AG04450 (cell line): Measurements from ENCODE around the gene DDR2. TPM values are rescaled to one million over a fixed set of nuclear protein-coding genes. Genes with fewer than 3 reads are reported as not detected.
A peak's percentile ranks its signal among the peaks of the same experiment; 100 is the strongest.

Source experiments
- CTCF ChIA-PET: fragments of 300-600, 350-600 bp; formaldehyde crosslinking; extraction: SDS; loops from one replicate; lab custom pipeline; 2022; ENCODE audit warnings: antibody characterized with exemption, inconsistent platforms; lab: Charles Lee
- POLR2A ChIA-PET: fragments of 350-600 bp; formaldehyde crosslinking; extraction: SDS; loops from one replicate; lab custom pipeline; 2021; ENCODE audit warnings: antibody characterized with exemption, inconsistent platforms; lab: Yijun Ruan, JAX
- DNase-seq: peaks from one replicate; pipeline ENCODE4 v3.0.0-alpha.2; 2011; ENCODE audit warnings: low read depth, low spot score
- H3K27ac ChIP-seq: one replicate; pipeline ENCODE4 v1.5.1; 2012; ENCODE audit warnings: low read depth, low read length, control low read depth
- H3K27me3 ChIP-seq: one replicate; pipeline ENCODE4 v1.6.0; 2012; ENCODE audit warnings: low read length; ENCODE audit not compliant: control insufficient read depth, insufficient read depth
- H3K4me3 ChIP-seq: 2 replicates; pipeline ENCODE4 v1.5.1; 2011; ENCODE audit warnings: mild to moderate bottlenecking, low read depth, low read length, control low read depth
- H3K9me3 ChIP-seq: 2 replicates; pipeline ENCODE4 v1.5.1; 2012; ENCODE audit warnings: low read length; ENCODE audit not compliant: control insufficient read depth, insufficient read depth
- polyA plus RNA-seq: library from polyadenylated mRNA; depleted of rRNA; stranded (reverse); fragments of >200 nt; gene quantifications from 2 replicates; pipeline ENCODE4 v1.2.3, GENCODE V29; 2011
- TF ChIP-seq, protein P1 (sequence below): IDR thresholded peaks from 2 replicates; pipeline ENCODE4 v1.5.1; 2011; ENCODE audit warnings: low read depth, low read length, control low read depth, inconsistent platforms

The DDR2 gene
- polyA plus RNA-seq, 1 experiment, result 194 TPM

DNA sequence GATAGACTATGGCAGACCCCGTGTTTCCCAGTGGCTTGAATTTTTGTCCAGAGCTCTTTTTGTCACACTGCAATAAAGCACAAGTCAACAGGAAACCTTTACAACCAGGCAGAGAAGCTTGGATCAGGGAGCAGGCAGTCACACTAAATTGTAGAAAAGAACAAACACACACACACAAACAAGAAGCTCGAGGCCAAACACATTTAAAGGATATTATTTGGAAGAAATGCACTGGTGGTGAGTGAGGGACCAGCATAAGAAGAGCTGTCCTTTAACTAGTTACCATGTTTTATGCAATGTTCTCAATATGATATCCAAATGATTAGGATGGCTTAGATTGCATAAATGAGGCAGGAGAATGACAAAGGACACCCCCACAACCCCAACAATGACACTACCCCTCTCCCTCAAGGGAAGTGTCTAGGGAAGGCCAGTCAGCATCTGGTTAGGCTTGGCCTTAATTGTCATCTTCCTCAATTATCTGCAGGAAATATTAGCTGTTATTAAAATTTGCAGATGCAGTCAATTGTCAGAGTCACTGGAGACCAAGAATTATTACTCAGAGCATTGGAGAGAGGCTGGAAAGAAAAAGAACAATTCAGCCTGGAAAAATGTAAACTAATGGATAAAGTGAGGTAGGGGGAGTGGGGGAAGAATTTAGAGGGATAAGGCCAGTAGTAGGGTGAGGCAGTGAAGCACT, 35.3 kb downstream of the DDR2 start:
- no peaks in the 10 kb centered on the region for H3K9me3 ChIP-seq
- TF ChIP-seq, protein P1, sequence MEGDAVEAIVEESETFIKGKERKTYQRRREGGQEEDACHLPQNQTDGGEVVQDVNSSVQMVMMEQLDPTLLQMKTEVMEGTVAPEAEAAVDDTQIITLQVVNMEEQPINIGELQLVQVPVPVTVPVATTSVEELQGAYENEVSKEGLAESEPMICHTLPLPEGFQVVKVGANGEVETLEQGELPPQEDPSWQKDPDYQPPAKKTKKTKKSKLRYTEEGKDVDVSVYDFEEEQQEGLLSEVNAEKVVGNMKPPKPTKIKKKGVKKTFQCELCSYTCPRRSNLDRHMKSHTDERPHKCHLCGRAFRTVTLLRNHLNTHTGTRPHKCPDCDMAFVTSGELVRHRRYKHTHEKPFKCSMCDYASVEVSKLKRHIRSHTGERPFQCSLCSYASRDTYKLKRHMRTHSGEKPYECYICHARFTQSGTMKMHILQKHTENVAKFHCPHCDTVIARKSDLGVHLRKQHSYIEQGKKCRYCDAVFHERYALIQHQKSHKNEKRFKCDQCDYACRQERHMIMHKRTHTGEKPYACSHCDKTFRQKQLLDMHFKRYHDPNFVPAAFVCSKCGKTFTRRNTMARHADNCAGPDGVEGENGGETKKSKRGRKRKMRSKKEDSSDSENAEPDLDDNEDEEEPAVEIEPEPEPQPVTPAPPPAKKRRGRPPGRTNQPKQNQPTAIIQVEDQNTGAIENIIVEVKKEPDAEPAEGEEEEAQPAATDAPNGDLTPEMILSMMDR, result no peak
- no peak for DNase-seq
- no peaks in the 10 kb centered on the region for H3K27me3 ChIP-seq
- no peak overlapping the region for H3K27ac ChIP-seq
- CTCF ChIA-PET, result no interaction called here
- no peak overlapping the region for H3K4me3 ChIP-seq
- POLR2A ChIA-PET, result no interaction called here

DNA sequence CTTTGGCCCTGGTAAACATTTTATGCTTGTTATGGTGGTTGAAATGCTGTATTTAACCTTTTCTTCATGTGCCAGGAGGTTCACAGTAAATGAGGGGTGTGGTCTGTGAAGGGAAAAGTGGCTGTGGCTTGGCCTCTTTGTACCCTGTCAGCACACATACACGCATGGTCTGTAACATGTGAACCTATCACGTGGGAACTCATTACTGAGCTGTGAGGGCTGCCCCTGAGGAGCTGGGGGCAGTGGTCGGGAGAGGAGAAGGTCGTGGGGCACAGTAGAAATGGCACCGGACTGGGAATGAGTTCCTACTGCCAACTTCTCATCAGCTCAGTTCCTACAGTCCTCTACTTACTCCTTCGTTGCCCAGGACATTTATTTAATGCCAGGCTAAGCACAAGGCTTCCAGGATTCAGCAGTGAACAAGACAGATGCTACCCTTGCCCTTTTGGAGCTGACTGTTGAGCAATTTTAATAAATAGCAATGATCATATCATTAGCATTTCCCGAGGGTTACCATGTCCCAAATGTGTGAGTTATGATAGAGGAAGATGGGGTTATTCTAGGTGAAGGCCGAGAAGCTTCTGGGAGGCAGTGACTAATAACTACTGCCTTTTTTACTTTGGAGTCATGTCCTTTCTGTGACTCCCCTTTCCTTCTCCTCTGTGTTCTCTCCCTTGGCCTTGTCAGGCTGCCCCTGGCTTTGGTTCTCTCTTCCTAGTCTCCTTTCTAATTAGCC, 38.8 kb downstream of the DDR2 start:
- ChIA-PET POLR2A (interaction anchor here (1.1 to 1.2 kb wide), 2 partner anchors 19 to 39 kb away, joined by 3 to 4 read pairs; partner anchors contain the start of gene DDR2), CTCF (interaction anchor here (0.6 to 0.9 kb wide), 3 partner anchors 20 to 48 kb away, joined by 3 to 4 read pairs (median 3); partner anchors contain the start of gene DDR2)
- Histone ChIP-seq H3K9me3 (no peaks in the 10 kb centered on the region), H3K4me3 (no peak overlapping the region), H3K27ac (peak overlapping the region; percentile 54), H3K27me3 (no peaks in the 10 kb centered on the region)
- no peak for DNase-seq
- TF ChIP-seq, protein P1, result no peak

DNA sequence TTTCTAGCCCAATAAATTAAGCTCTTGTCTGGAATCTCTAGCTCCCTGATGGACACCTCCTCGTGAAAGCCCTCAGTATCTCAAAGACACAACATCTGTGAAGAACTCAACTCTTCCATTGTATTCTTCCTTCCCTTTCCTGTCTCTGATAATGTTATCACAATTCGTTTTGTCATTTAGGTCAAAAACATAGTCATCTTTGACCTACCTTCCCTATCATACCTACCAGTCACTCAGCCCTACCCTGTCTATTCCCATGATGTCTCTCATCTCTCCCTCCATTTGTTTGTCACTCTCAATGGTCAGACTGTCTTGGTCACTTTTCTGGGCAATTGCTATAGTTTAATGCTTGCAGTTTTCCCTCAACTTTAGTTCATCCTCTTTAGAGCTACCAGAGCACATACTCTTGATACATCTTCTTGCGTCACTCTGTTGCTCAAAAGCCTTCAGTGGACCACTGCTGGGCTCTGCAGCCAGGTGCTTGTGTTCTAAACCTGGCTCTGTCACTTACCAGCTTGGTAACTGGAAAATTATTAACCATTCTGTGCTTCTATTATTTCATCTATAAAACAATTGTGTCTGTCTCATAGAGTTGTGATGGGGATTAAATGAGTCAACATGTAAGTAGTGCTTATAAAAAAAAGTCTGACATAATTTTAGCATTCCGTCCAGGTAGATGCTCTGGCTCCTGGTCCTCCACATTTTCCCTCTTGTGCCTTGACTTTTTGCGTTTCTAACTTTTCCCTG, 39.6 kb downstream of the DDR2 start:
- H3K27ac ChIP-seq, result peak overlapping the region; percentile 0
- no peaks in the 10 kb centered on the region for H3K27me3 ChIP-seq
- H3K9me3 ChIP-seq, result no peaks in the 10 kb centered on the region
- ChIA-PET CTCF (interaction anchor here (0.9 to 1.0 kb wide), 2 partner anchors 39 to 58 kb away, joined by 3 to 4 read pairs; partner anchors contain the start of gene DDR2), POLR2A (interaction anchor here (1.1 to 1.2 kb wide), 2 partner anchors 19 to 40 kb away, joined by 3 to 4 read pairs; partner anchors contain the start of gene DDR2)
- DNase-seq, result no peak
- TF ChIP-seq, protein P1, result no peak
- H3K4me3 ChIP-seq, result no peak overlapping the region

DNA sequence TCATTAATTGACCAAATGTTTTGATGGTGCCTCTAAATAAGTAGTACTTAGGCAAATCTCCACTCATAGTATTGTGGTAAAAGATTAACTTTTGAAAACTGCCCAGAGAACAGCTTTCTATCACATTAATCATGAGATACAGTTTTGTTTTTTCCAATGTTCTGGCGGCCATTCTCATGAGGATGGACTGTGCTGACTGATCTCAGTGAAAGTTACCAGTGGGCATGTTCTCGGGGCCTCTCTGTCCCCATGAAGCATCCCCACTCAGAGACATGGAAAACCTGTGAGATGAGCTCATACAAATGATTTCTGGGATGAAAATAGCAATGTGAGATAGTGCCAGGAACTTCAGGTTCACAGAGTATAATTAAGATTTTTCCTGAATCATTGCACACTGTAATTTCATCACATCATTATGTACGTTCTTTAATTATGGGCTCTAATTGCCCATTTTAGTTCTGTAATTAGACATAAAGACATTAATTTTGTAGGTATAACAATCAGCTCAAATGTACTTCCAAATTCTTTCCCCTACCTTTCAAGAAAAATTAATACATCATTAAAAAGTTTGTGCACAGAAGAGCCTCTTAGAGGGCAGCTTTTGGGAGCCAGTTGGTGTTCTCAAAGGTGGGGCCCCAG, 40.5 kb downstream of the DDR2 start:
- Histone ChIP-seq H3K4me3 (no peak overlapping the region), H3K27ac (no peak overlapping the region), H3K27me3 (no peaks in the 10 kb centered on the region), H3K9me3 (no peaks in the 10 kb centered on the region)
- ChIA-PET CTCF (interaction anchor here (0.5 to 1.8 kb wide), 3 partner anchors 28 to 59 kb away, joined by 3 to 4 read pairs (median 3); no protein-coding TSS in a partner anchor), POLR2A (interaction anchor here (0.8 kb wide), 1 partner anchor 105 kb away, joined by 3 read pairs; no protein-coding TSS in a partner anchor)
- no peak for DNase-seq
- TF ChIP-seq, protein P1, result no peak
